AG09309 (cell line): ENCODE measurements around the gene CCDC196.

Experiments
- DNase-seq: peaks from one replicate; pipeline ENCODE4 v3.0.0-alpha.2; 2010; ENCODE audit warnings: low read depth
- H3K4me3 ChIP-seq: 2 replicates; pipeline ENCODE4 v1.5.1; 2011; ENCODE audit warnings: mild to moderate bottlenecking, low read depth, low read length, moderate library complexity; ENCODE audit not compliant: control insufficient read depth
- CTCF ChIP-seq: IDR thresholded peaks from 2 replicates; pipeline ENCODE4 v1.5.1; 2011; ENCODE audit warnings: mild to moderate bottlenecking, low read depth, low read length, inconsistent platforms; ENCODE audit not compliant: insufficient read depth, control insufficient read depth; ENCODE audit errors: missing control alignments

CCDC196 gene

DNA sequence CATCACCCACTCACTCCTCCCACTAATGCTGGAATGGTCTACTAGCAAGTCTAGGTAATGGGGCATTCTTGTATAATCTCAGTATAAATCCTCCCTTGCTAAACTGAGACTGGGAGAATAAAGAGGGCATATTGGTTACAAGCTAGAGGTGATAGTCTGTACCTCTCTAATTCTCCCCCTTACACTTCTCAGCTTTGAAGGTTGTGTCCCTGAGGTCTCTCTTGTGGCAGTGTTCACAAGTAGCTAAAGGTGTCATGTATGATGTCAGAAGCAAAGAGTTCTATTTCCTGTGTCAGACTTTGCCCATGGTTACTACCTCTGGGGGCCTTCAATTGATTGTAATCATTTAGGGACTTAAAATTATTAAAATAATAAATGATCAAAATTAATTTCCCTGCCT lies 26.6 kb upstream of the CCDC196 start:
- H3K4me3 ChIP-seq: no peak overlapping the region
- no peak for DNase-seq
- no peak for TF ChIP-seq CTCF

DNA sequence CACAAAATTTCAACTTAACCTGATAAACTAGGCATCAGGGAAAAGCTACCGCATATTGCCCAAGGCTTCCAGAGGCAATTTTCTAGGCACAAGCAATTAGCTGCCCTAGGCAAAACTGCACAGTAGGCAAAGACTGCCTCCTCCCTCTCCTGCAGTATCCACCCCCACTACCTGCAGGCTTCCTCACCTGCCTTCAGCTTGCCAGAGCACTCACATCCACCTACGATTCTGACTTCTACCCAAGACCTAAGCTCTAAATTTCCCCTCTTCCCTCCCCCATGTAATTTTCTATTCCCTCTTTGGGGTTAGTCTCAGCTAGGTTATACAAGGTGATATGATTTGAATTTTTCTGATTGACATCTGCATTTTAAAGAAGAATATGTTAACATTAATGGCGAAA lies 21.9 kb upstream of the CCDC196 start:
- H3K4me3 ChIP-seq: no peak overlapping the region
- no peak for DNase-seq
- no peak for TF ChIP-seq CTCF

DNA sequence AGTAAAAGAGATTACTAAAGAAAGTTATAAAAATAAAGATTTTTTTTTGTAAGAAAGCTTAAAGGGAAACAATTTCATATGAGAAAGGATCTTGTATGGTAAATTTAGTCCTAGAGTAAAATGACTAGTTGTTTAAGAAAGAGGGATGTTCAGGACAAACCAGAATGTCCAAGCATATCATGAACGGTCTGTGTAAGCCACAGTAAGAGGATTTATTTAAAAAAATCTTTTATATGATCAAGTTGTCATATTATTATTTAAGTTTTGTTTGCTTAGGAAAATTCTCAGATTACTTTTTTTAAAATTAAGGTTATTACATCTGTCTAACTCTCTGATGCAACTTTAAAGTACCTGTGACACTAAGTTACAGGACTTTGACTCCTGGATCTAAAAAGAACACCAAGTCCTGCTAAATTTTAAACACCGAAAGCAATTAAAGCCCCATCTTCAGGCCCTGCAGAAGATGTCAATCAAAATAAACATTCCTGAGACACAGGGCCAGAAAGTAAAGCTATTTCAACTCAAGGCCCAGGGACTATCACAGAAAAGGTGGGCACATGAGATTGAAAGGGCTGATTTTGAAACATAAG lies 17.3 kb upstream of the CCDC196 start:
- TF ChIP-seq CTCF: no peak
- no peak overlapping the region for H3K4me3 ChIP-seq
- DNase-seq: no peak

GRCh38 chr14:66471584-66471983 lies 14.6 kb upstream of the CCDC196 start:
- DNase-seq: no peak
- H3K4me3 ChIP-seq: no peak overlapping the region
- TF ChIP-seq CTCF: no peak

DNA sequence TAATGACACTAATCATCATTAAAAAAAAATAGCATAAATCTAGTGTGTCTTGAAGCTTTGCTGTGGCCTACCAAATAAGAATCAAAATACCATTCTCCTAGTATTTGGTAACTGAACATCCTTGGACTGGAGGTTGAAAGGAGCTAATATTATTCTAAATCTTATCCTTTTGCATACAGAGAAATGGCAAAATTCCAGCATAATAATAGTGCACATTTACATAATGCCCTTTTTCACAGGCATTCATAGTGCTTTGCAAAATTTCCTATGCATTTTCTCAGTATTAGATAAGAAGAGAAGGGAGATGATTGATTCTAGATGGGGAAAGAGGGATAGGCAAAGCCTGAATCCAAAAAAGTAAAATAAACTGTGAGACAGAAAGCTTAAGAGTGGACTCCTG lies 13.9 kb upstream of the CCDC196 start:
- TF ChIP-seq CTCF: no peak

GRCh38 chr14:66473223-66473622 lies 12.9 kb upstream of the CCDC196 start:
- TF ChIP-seq CTCF: no peak
- no peak overlapping the region for H3K4me3 ChIP-seq
- DNase-seq: no peak

More for the DNA sequence above, 13.9 kb upstream of the CCDC196 start:
- no peak overlapping the region for H3K4me3 ChIP-seq
- no peak for DNase-seq

DNA sequence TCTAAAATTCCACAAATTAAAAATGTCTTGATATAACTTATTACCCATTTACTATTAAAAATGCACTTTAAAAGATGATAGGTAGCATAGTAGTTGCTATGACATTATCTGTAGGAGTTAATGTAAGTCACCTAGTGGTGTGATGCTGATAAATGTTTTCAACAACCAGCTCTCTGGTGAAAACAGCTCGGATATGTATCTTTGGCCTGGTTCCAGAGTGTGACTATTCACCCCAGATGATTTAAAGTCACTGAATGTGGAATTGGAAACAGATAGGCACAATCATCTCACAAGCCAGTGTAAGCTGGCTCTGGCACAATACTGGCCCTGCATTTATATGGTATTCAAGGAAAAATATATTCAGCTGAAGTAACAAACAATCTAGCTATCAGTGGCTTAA lies 9.2 kb upstream of the CCDC196 start:
- no peak for TF ChIP-seq CTCF
- no peak overlapping the region for H3K4me3 ChIP-seq
- DNase-seq: no peak
